DOHH2 (cell line): ENCODE results near the gene FOSL1.

Experiments
- CTCF ChIP-seq: fragments of 200-600 bp; sonication (generic); IDR thresholded peaks from one replicate; pipeline ENCODE4 v1.5.1; 2014; ENCODE audit warnings: antibody characterized with exemption, mild to moderate bottlenecking, low read depth, low read length; ENCODE audit not compliant: poor library complexity, severe bottlenecking
- EZH2phosphoT487 ChIP-seq: fragments of 200-600 bp; sonication (generic); IDR thresholded peaks from 2 replicates; pipeline ENCODE4 v1.6.1; 2017; ENCODE audit warnings: borderline replicate concordance, mild to moderate bottlenecking, antibody characterized with exemption, low read length, moderate library complexity, mixed read lengths

GRCh38 chr11:65947603-65948125, 47.5 kb upstream of the FOSL1 start:
- no peak for TF ChIP-seq CTCF
- TF ChIP-seq EZH2phosphoT487 = no peak
